ENCODE results near the gene TTC7B.

GRCh38 chr14:90488256-90488655, 328.0 kb downstream of the TTC7B start:
- no peak for TF ChIP-seq CTCF (conservative IDR thresholded peaks at IDR 0.05)
- no peak for TF ChIP-seq ZFX (IDR thresholded peaks at IDR 0.05)

Data from C4-2B (cell line).